Mucosa of rectum (tissue), 2 donors: ENCODE results near the gene IGFBP2.

ENCODE experiments used
- H3K27ac ChIP-seq, 2 donors: one replicate each; pipeline ENCODE4 v1.7.0; 2013; ENCODE audit warnings: inconsistent platforms in 2 of 2, low read depth in 2 of 2, low read length in 2 of 2
- H3K27me3 ChIP-seq, 2 donors: one replicate each; pipeline ENCODE4 v1.7.0; 2013; ENCODE audit warnings: low read length in 2 of 2; ENCODE audit not compliant: control insufficient read depth in 2 of 2, insufficient read depth in 2 of 2
- H3K36me3 ChIP-seq, 2 donors: one replicate each; pipeline ENCODE4 v1.7.0; 2013; ENCODE audit warnings: low read length in 2 of 2; ENCODE audit not compliant: control insufficient read depth in 2 of 2, insufficient read depth in 2 of 2
- H3K4me1 ChIP-seq, 2 donors: one replicate each; pipeline ENCODE4 v1.7.0; 2013; ENCODE audit warnings: low read length in 2 of 2, mild to moderate bottlenecking in 1 of 2; ENCODE audit not compliant: control insufficient read depth in 2 of 2, insufficient read depth in 2 of 2
- H3K4me3 ChIP-seq, 2 donors: one replicate each; pipeline ENCODE4 v1.7.0; 2013; ENCODE audit warnings: low read length in 2 of 2
- H3K9ac ChIP-seq, 2 donors: one replicate each; pipeline ENCODE4 v1.7.0; 2013; ENCODE audit warnings: low read length in 2 of 2, low read depth in 1 of 2, mild to moderate bottlenecking in 1 of 2
- H3K9me3 ChIP-seq, 2 donors: one replicate each; pipeline ENCODE4 v1.7.0; 2013; ENCODE audit warnings: low read length in 2 of 2; ENCODE audit not compliant: control insufficient read depth in 2 of 2
- donor health status: healthy.
- donor health status: Normal muscosa, but diverticular disease.

IGFBP2 gene, protein sequence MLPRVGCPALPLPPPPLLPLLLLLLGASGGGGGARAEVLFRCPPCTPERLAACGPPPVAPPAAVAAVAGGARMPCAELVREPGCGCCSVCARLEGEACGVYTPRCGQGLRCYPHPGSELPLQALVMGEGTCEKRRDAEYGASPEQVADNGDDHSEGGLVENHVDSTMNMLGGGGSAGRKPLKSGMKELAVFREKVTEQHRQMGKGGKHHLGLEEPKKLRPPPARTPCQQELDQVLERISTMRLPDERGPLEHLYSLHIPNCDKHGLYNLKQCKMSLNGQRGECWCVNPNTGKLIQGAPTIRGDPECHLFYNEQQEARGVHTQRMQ

DNA sequence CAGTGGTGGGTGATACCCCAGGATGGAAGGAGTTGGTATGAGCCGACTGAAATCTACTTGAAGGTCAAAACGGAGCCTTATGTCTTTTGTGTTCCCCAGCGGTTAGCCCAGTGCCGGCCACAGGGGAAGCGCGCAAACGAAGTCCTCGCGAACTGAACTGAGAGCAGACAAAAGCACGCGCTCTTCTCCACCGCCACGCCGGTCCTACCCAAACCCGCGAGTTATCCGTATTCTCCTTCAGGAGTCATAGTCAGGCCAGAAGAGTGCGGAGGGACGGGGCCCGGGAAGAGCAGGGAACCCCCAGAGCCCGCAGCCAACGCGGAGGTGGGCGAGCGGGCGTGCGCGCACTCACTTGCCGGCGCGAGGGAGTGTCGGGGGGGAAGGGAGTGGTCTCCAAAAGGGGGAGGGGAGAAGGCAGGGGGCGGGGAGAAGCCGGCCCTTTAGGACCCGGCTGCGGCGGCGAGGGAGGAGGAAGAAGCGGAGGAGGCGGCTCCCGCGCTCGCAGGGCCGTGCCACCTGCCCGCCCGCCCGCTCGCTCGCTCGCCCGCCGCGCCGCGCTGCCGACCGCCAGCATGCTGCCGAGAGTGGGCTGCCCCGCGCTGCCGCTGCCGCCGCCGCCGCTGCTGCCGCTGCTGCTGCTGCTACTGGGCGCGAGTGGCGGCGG lies at the start of gene IGFBP2:
Gene IGFBP2, plus strand, starts transcription at position 469 of the 664 bp plus-strand sequence. Its CDS starts 104 bp downstream, at position 573.
- H3K36me3 ChIP-seq = no peaks in the 10 kb centered on the region
- H3K4me1 ChIP-seq = peaks cover 12 to 17% of the 10 kb centered on the region in 2 donors
- peaks cover 7 to 11% of the 10 kb centered on the region in 2 donors for H3K27me3 ChIP-seq
- no peaks in the 10 kb centered on the region for H3K9me3 ChIP-seq
- H3K9ac ChIP-seq = peak within 1 kb of the TSS; percentile 15 to 66
- peak within 1 kb of the TSS in 1 of 2 donors; percentile 15 for H3K27ac ChIP-seq
- peak within 1 kb of the TSS; percentile 68 to 71 for H3K4me3 ChIP-seq

DNA sequence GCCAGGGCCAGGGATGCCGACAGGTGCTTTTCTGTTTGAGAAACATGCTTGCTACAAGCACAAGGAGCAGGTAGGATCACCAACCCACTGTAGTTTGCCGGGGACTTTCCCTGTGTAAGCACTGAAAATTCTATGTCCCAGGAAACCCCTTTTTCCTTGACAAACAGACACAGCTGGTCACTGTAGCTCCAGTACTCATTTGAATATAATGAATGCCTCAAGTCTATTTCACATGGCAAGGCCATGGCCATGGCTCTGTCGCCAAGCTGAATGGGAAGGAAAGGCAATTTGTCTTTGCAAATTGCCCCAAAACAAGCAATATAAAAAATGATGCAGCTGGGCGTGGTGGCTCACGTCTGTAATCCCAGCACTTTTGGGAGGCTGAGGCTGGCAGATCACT lies 49.6 kb upstream of the IGFBP2 start:
- no peaks in the 10 kb centered on the region for H3K4me1 ChIP-seq
- no peaks in the 10 kb centered on the region for H3K9me3 ChIP-seq
- no peaks in the 10 kb centered on the region for H3K36me3 ChIP-seq
- no peak overlapping the region for H3K9ac ChIP-seq
- H3K4me3 ChIP-seq = no peak overlapping the region
- H3K27ac ChIP-seq = no peak overlapping the region
- peaks cover 0 to 4% of the 10 kb centered on the region in 2 donors for H3K27me3 ChIP-seq

DNA sequence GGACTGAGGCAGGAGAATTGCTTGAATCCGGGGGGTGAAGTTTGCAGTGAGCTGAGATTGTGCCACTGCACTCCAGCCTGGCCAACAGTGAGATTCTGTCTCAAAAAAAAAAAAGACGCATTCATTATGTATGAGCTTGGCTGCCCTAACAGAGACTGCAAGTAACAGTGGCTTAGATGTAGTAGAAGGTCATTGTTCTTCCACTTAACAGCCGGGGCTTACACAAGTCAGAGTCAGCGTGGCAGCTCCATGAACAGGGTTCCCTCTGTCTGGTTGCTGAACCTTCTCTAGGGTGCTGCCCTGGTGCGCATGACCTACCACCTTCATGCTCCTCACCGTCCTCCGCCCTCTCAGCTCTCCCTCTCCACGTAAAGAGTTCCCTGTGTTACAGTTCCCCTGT lies 49.1 kb upstream of the IGFBP2 start:
- Histone ChIP-seq H3K9me3 (no peaks in the 10 kb centered on the region), H3K4me1 (no peaks in the 10 kb centered on the region), H3K27ac (no peak overlapping the region)

DNA sequence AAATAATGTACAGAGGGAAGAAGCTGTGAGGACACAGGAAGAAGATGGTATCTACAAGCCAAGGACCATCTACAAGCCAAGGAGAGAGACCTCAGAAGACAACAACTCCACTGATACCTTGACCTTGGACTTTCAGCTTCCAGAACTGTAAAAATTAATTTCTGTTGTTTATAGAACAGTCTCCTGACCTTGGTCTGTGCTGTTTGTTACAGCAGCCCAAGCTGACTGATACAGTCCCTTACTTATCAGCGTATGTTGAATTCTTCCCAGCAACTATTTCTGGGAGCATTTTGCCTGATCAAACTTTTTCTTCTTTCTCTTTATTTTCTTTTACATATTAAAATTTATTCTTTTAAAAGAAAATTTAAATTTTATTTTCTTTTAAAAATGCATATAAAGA lies 47.8 kb upstream of the IGFBP2 start:
- no peaks in the 10 kb centered on the region for H3K9me3 ChIP-seq
- no peaks in the 10 kb centered on the region for H3K4me1 ChIP-seq
- H3K9ac ChIP-seq = no peak overlapping the region
- H3K27me3 ChIP-seq = peaks cover 0 to 4% of the 10 kb centered on the region in 2 donors
- H3K27ac ChIP-seq = no peak overlapping the region
- H3K4me3 ChIP-seq = no peak overlapping the region
- H3K36me3 ChIP-seq = no peaks in the 10 kb centered on the region

More for the DNA sequence above, 49.1 kb upstream of the IGFBP2 start:
- Histone ChIP-seq H3K9ac (no peak overlapping the region), H3K27me3 (peaks cover 0 to 4% of the 10 kb centered on the region in 2 donors), H3K4me3 (no peak overlapping the region), H3K36me3 (no peaks in the 10 kb centered on the region)

DNA sequence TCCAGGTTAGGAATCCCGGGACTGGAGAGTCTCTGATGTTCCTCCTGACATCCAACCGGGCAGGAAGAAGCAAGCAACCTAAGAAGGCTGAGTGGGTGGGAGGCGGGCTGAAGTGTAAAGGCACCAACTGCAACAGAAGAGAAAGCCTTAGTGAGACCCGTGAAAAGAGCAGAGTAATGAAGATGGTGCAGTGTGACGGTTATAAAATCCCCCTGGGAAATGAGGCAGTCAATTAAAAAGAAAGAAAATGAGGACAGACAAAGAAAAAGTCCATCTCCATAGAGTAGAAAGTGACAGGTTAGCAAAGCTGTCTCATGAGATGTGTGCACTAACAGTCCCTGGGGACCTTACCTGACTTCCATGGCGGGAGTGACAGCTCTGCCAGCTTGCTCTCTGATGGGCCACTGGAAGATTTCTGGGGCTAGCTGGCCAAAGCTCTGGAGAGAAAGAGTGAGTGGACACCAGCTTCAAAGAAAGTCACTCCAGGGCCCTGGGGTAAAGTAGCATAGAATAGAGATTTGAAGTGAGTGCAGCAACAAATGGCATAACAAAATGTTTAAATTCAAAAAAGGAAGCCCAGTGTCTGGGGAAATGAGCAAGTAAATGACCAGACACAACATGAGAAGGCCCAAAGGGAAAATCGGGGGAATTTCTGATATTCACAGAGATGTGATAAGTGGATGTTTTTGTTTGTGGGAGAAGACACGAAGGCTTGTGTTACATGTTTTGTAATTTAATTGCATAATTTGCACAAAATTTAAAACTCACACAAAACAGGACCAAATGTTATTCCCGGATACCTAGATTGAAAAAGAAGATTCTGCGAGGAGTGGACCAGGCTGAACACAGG lies 44.1 kb upstream of the IGFBP2 start:
- Histone ChIP-seq H3K9me3 (no peaks in the 10 kb centered on the region), H3K4me3 (no peak overlapping the region), H3K4me1 (no peaks in the 10 kb centered on the region), H3K36me3 (no peaks in the 10 kb centered on the region), H3K9ac (no peak overlapping the region), H3K27me3 (no peaks in the 10 kb centered on the region), H3K27ac (no peak overlapping the region)

DNA sequence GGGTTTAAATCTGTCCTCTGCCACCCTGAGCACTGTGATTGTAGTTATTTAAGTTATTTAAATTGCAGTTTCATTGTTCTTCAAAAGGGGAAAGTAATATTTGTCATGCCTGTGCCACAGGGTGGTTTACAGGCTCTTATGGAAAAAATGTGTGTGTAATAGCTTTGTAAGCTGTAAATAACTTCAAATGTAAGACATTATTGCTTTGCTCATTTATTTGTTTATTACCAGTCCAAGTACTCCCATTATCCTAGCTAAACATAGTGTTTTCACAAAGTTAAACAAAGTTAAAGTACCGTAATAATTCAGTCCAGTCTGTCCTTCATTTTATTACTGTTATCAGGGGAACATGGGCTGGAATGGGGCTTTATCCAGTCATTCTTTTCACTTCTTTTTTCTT lies 43.4 kb upstream of the IGFBP2 start:
- no peaks in the 10 kb centered on the region for H3K27me3 ChIP-seq
- H3K4me1 ChIP-seq = no peaks in the 10 kb centered on the region
- H3K4me3 ChIP-seq = no peak overlapping the region
- no peak overlapping the region for H3K27ac ChIP-seq
- H3K36me3 ChIP-seq = no peaks in the 10 kb centered on the region
- H3K9ac ChIP-seq = no peak overlapping the region
- no peaks in the 10 kb centered on the region for H3K9me3 ChIP-seq

DNA sequence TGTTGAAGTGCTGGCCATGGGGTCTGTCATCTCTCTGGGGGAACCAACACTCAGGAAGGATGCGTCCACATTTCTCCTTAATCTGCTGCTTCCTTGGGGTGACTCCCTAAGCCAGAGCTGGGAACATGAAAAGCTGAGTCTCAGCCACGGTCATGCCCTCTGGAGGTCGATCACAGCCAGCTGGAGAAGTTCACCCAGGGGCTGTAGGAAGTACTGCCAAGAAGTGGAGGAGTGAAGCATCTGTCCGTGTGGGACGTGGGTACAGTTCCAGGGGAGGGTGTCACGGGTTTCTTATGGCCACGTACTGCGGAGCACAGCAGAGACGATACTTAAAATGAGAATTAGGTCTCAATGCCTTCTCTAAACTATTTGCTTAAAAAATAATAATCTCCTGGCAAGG lies 42.4 kb upstream of the IGFBP2 start:
- H3K27ac ChIP-seq = no peak overlapping the region
- no peaks in the 10 kb centered on the region for H3K4me1 ChIP-seq
- H3K27me3 ChIP-seq = no peaks in the 10 kb centered on the region
- H3K9ac ChIP-seq = no peak overlapping the region
- H3K36me3 ChIP-seq = no peaks in the 10 kb centered on the region
- no peak overlapping the region for H3K4me3 ChIP-seq
- no peaks in the 10 kb centered on the region for H3K9me3 ChIP-seq

DNA sequence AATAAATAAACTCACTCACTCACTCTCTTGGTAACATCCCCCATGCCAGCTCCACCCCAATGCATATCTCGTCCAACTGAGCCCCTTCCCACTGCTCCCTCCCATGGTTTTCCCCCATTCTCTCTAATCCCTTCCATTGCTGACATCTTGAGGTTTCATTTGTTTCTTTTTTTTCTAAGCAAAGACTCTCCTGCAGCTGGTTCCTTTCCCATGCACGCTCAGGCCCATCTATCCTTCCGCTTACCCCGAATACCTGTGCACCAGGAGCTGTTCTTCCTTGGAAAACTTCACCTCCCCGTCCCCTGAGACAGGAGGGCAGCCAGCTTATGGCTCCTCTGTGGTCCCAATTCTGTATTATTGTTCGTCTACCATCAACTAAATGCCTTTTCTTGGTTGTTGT lies 41.7 kb upstream of the IGFBP2 start:
- Histone ChIP-seq H3K4me3 (no peak overlapping the region), H3K27ac (no peak overlapping the region), H3K36me3 (no peaks in the 10 kb centered on the region), H3K27me3 (no peaks in the 10 kb centered on the region), H3K9ac (no peak overlapping the region), H3K4me1 (peaks cover 0 to 4% of the 10 kb centered on the region in 2 donors), H3K9me3 (no peaks in the 10 kb centered on the region)

DNA sequence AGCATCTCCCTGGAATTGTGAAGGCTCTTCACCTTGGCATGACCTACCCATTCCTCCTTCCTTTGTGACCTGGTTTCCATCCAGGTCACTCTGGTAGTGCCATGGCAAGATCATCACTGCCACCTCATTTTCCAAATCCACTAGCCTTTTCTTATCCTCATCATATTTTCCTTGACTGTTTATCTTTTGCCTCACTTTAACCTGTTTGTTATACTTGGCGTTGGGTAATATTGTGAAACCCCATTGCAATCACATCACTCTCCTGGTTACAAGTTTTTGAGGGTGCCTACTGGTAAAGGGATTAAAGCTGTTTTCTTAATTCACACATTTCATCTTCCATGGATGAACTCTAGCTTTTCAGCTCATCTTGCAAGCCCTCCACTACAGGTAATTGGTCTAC lies 39.1 kb upstream of the IGFBP2 start:
- Histone ChIP-seq H3K4me3 (no peak overlapping the region), H3K4me1 (peaks cover 0 to 8% of the 10 kb centered on the region in 2 donors), H3K27me3 (peaks cover 0 to 3% of the 10 kb centered on the region in 2 donors), H3K9me3 (no peaks in the 10 kb centered on the region), H3K36me3 (no peaks in the 10 kb centered on the region), H3K27ac (no peak overlapping the region), H3K9ac (no peak overlapping the region)
